ENCODE data around the gene ANK2. TPM values are rescaled to one million over a fixed set of nuclear protein-coding genes. Genes with fewer than 3 reads are reported as not detected.

The ANK2 gene
- total and polyA plus RNA-seq, 2 donors from 2014 or later = 21.1 to 125 TPM

- no peaks in the 10 kb centered on the region for H3K4me1 ChIP-seq (ENCODE audit: control insufficient read depth in 2 of 3, insufficient read depth in 2 of 3, low read depth in 1 of 3, low read length in 3 of 3)
- no peaks in the 10 kb centered on the region for H3K36me3 ChIP-seq (ENCODE audit: control insufficient read depth in 2 of 3, insufficient read depth in 3 of 3, low read length in 3 of 3)
- no peak overlapping the region for H3K4me3 ChIP-seq (ENCODE audit: low read length in 3 of 3)
- TF ChIP-seq CTCF (IDR thresholded peaks at IDR 0.05; ENCODE audit: borderline replicate concordance, extremely low read depth, insufficient read depth) = no peak
- DNase-seq (no peak), FAIRE-seq (no peak)
- H3K27ac ChIP-seq (ENCODE audit: low read depth in 2 of 2, low read length in 2 of 2) = no peak overlapping the region
- no peak overlapping the region for H3K9ac ChIP-seq (ENCODE audit: low read length in 3 of 3)
- H3K9me3 ChIP-seq (ENCODE audit: control insufficient read depth in 2 of 3, insufficient read depth in 1 of 3, low read length in 3 of 3) = no peaks in the 10 kb centered on the region
- H3K27me3 ChIP-seq (ENCODE audit: control insufficient read depth, insufficient read depth, low read length) = no peaks in the 10 kb centered on the region
- intact Hi-C loops (cut with DNase I) = no loop called here
Observed at GRCh38 chr4:113410686-113411085, 361.2 kb downstream of the ANK2 start.

GRCh38 chr4:113411496-113411938, 362.1 kb downstream of the ANK2 start:
- FAIRE-seq = no peak
- H3K9me3 ChIP-seq (ENCODE audit: control insufficient read depth in 2 of 3, insufficient read depth in 1 of 3, low read length in 3 of 3) = no peaks in the 10 kb centered on the region
- H3K4me1 ChIP-seq (ENCODE audit: control insufficient read depth in 2 of 3, insufficient read depth in 2 of 3, low read depth in 1 of 3, low read length in 3 of 3) = no peaks in the 10 kb centered on the region
- H3K4me3 ChIP-seq (ENCODE audit: low read length in 3 of 3) = no peak overlapping the region
- no peak overlapping the region for H3K27ac ChIP-seq (ENCODE audit: low read depth in 2 of 2, low read length in 2 of 2)
- DNase-seq = no peak
- intact Hi-C loops (cut with DNase I) = no loop called here
- H3K27me3 ChIP-seq (ENCODE audit: control insufficient read depth, insufficient read depth, low read length) = no peaks in the 10 kb centered on the region
- no peak overlapping the region for H3K9ac ChIP-seq (ENCODE audit: low read length in 3 of 3)
- H3K36me3 ChIP-seq (ENCODE audit: control insufficient read depth in 2 of 3, insufficient read depth in 3 of 3, low read length in 3 of 3) = no peaks in the 10 kb centered on the region
- no peak for TF ChIP-seq CTCF (IDR thresholded peaks at IDR 0.05; ENCODE audit: borderline replicate concordance, extremely low read depth, insufficient read depth)

GRCh38 chr4:113419631-113420030, 370.2 kb downstream of the ANK2 start:
- no peak overlapping the region for H3K9ac ChIP-seq (ENCODE audit: low read length in 3 of 3)
- no peaks in the 10 kb centered on the region for H3K4me1 ChIP-seq (ENCODE audit: control insufficient read depth in 2 of 3, insufficient read depth in 2 of 3, low read depth in 1 of 3, low read length in 3 of 3)
- FAIRE-seq (no peak), DNase-seq (no peak)
- peaks cover 0 to 2% (median 0%) of the 10 kb centered on the region in 3 donors for H3K9me3 ChIP-seq (ENCODE audit: control insufficient read depth in 2 of 3, insufficient read depth in 1 of 3, low read length in 3 of 3)
- no peaks in the 10 kb centered on the region for H3K36me3 ChIP-seq (ENCODE audit: control insufficient read depth in 2 of 3, insufficient read depth in 3 of 3, low read length in 3 of 3)
- H3K4me3 ChIP-seq (ENCODE audit: low read length in 3 of 3) = no peak overlapping the region
- no peaks in the 10 kb centered on the region for H3K27me3 ChIP-seq (ENCODE audit: control insufficient read depth, insufficient read depth, low read length)
- intact Hi-C loops (cut with DNase I) = no loop called here
- H3K27ac ChIP-seq (ENCODE audit: low read depth in 2 of 2, low read length in 2 of 2) = no peak overlapping the region
- TF ChIP-seq CTCF (IDR thresholded peaks at IDR 0.05; ENCODE audit: borderline replicate concordance, extremely low read depth, insufficient read depth) = no peak

- intact Hi-C loops (cut with DNase I) = no loop called here
- no peak for DNase-seq
- no peaks in the 10 kb centered on the region for H3K27me3 ChIP-seq (ENCODE audit: control insufficient read depth, insufficient read depth, low read length)
- no peak overlapping the region for H3K27ac ChIP-seq (ENCODE audit: low read depth in 2 of 2, low read length in 2 of 2)
- no peaks in the 10 kb centered on the region for H3K4me1 ChIP-seq (ENCODE audit: control insufficient read depth in 2 of 3, insufficient read depth in 2 of 3, low read depth in 1 of 3, low read length in 3 of 3)
- TF ChIP-seq CTCF (IDR thresholded peaks at IDR 0.05; ENCODE audit: borderline replicate concordance, extremely low read depth, insufficient read depth) = no peak
- H3K9ac ChIP-seq (ENCODE audit: low read length in 3 of 3) = no peak overlapping the region
- H3K4me3 ChIP-seq (ENCODE audit: low read length in 3 of 3) = no peak overlapping the region
- peak; percentile 3 for FAIRE-seq
- H3K9me3 ChIP-seq (ENCODE audit: control insufficient read depth in 2 of 3, insufficient read depth in 1 of 3, low read length in 3 of 3) = peaks cover 0 to 2% (median 0%) of the 10 kb centered on the region in 3 donors
- H3K36me3 ChIP-seq (ENCODE audit: control insufficient read depth in 2 of 3, insufficient read depth in 3 of 3, low read length in 3 of 3) = no peaks in the 10 kb centered on the region
Observed at GRCh38 chr4:113420938-113421337, 371.5 kb downstream of the ANK2 start.
